Ovary (tissue), 9 donors: ENCODE data around the gene HBZ. TPM values are rescaled to one million over a fixed set of nuclear protein-coding genes. Genes with fewer than 3 reads are reported as not detected.
A peak's percentile ranks its signal among the peaks of the same experiment; 100 is the strongest.
"Not testable (repeated sequence)": the region's sequence is repeated elsewhere in the genome, so short reads cannot be mapped to it uniquely, and the experiment has no call there.

ENCODE experiments used
- DNase-seq, 5 donors: peaks; one replicate each; pipeline ENCODE4 v3.0.0-alpha.2; 2019 to 2020
- H3K27ac ChIP-seq, 2 donors: fragments of 200-600 bp; one replicate each; pipeline versions ENCODE4 v1.5.1 to v1.8.0; 2019 to 2022
- H3K27me3 ChIP-seq: fragments of 200-600 bp; one replicate; pipeline ENCODE4 v1.8.0; 2022
- H3K36me3 ChIP-seq: fragments of 200-600 bp; sonication (generic); one replicate; pipeline ENCODE4 v1.5.1; 2019
- H3K4me1 ChIP-seq: one replicate; pipeline ENCODE4 v1.8.1; 2013; ENCODE audit warnings: mild to moderate bottlenecking, moderate library complexity; ENCODE audit not compliant: insufficient read depth
- H3K4me3 ChIP-seq: fragments of 200-600 bp; sonication (generic); one replicate; pipeline ENCODE4 v1.5.1; 2017
- H3K9me3 ChIP-seq, 2 donors: fragments of 200-600 bp in 1 of 2; sonication (generic) in 1 of 2; one replicate each; pipeline versions ENCODE4 v1.5.1 to v1.8.1; 2013 to 2019; ENCODE audit warnings: mild to moderate bottlenecking in 1 of 2, moderate library complexity in 1 of 2
- CTCF ChIP-seq, 3 donors: fragments of 450-650 bp in 2 of 3; fragments of 200-600 bp in 1 of 3; IDR thresholded peaks; one replicate each; pipeline versions ENCODE4 v1.5.1 to v1.8.0; 2016 to 2022; ENCODE audit warnings: antibody characterized with exemption in 3 of 3, mild to moderate bottlenecking in 1 of 3
- EP300 ChIP-seq: sonication (generic); formaldehyde crosslinking; IDR thresholded peaks from one replicate; pipeline ENCODE4 v1.6.1; 2017; ENCODE audit warnings: antibody characterized with exemption
- POLR2A ChIP-seq: fragments of 450-650 bp; IDR thresholded peaks from one replicate; pipeline ENCODE4 v1.6.1; 2017; ENCODE audit warnings: antibody characterized with exemption, mild to moderate bottlenecking, moderate library complexity
- whole genome bisulfite sequencing, 3 donors: extraction: QIAGEN DNeasy Blood & Tissue Kit in 1 of 3; methylation state at CpG; one replicate each; pipeline versions ENCODE4 v1.1.5 to v1.1.7; 2013 to 2017; 5-methylcytosine and 5-hydroxymethylcytosine counted together
- intact Hi-C, 4 donors: fragments of 100-400 bp; cut with DNase I; formaldehyde crosslinking; loops; one replicate each; pipeline versions ENCODE4 v1.11.0 to v1.15.1; 2022 to 2023
- polyA plus RNA-seq, 2 donors: library from polyadenylated mRNA; stranded (reverse); fragments of 200-250 nt in 1 of 2; fragments of 350-450 nt in 1 of 2; fragmentation: Illumina TruSeq in 1 of 2; extraction: RNeasy Lipid Tissue Mini Kit (QIAGEN cat#74804) in 1 of 2; gene quantifications; one replicate each; pipeline ENCODE4 v1.2.3, GENCODE V29; 2013 to 2014
- total RNA-seq, 7 donors: library from RNA; depleted of rRNA in 2 of 7; stranded (reverse); fragments of >200 nt in 2 of 7; fragmentation: NEBNext Ultra II Directional in 3 of 7; extraction: Animal tissue kit (Norgen Biotek cat#: 25700) in 3 of 7; gene quantifications; one replicate each; pipeline versions ENCODE4 v1.1.0 to v1.2.4, GENCODE V29; 2016 to 2023
- donor health status: DM: no; HTN: no; CAD: no; lungs with moderate emphysema.
- donor health status: DM: no; HTN: no; CAD: no.
- donor health status: Bipolar disorder and iron deficiency.
- donor health status: DM: yes; HTN: yes; CAD: no.
- donor health status: DM: no; HTN: no; CAD: no.
- donor health status: DM: yes; HTN: yes; CAD: no.

The HBZ gene
- total and polyA plus RNA-seq, 9 donors: 0.28 TPM; not detected in 8

GRCh38 chr16:146646-147045 is 5.8 kb upstream of the HBZ start:
- WGBS, 3 donors: 75 to 88% (median 83%) methylated on average over 2 of the region's 2 CpGs
- Histone ChIP-seq H3K27me3 (no peaks in the 10 kb centered on the region), H3K4me1 (no peaks in the 10 kb centered on the region), H3K4me3 (no peak overlapping the region), H3K9me3 (no peaks in the 10 kb centered on the region), H3K36me3 (no peaks in the 10 kb centered on the region), H3K27ac (no peak overlapping the region)
- no peak for DNase-seq
- no peak for TF ChIP-seq CTCF (IDR thresholded peaks at IDR 0.05)
- no peak for TF ChIP-seq EP300
- TF ChIP-seq POLR2A: no peak
- intact Hi-C loops: no loop called here

- no peaks in the 10 kb centered on the region for H3K36me3 ChIP-seq
- H3K9me3 ChIP-seq: no peaks in the 10 kb centered on the region
- no peaks in the 10 kb centered on the region for H3K27me3 ChIP-seq
- no peak for TF ChIP-seq POLR2A
- TF ChIP-seq EP300: no peak
- no peak for TF ChIP-seq CTCF (IDR thresholded peaks at IDR 0.05)
- no peak overlapping the region for H3K4me3 ChIP-seq
- no peak for DNase-seq
- 35 to 46% (median 36%) methylated on average over 9 of the region's 9 CpGs for WGBS, 3 donors
- peaks cover under 1% of the 10 kb centered on the region for H3K4me1 ChIP-seq
- no peak overlapping the region for H3K27ac ChIP-seq
- intact Hi-C loops: no loop called here
Measured at GRCh38 chr16:149024-149660, 3.3 kb upstream of the HBZ start.

GRCh38 chr16:153129-153521 is 681 bp downstream of the HBZ start:
- H3K4me3 ChIP-seq, H3K9me3 ChIP-seq, H3K27me3 ChIP-seq, DNase-seq, intact Hi-C loops, H3K4me1 ChIP-seq, H3K27ac ChIP-seq, H3K36me3 ChIP-seq: not testable (repeated sequence)
- 66 to 76% (median 70%) methylated on average over 4 to 5 of the region's 6 CpGs for WGBS, 3 donors

- DNase-seq, H3K36me3 ChIP-seq, H3K27me3 ChIP-seq, H3K4me1 ChIP-seq, H3K4me3 ChIP-seq, H3K9me3 ChIP-seq, H3K27ac ChIP-seq, intact Hi-C loops: not testable (repeated sequence)
- 0% methylated on average over 16 of the region's 74 CpGs; no CpG with 5 or more reads in 2 of the 3 donors for WGBS, 3 donors
Measured at GRCh38 chr16:153550-154216, 1.2 kb downstream of the HBZ start.

GRCh38 chr16:154217-155030 is 2.0 kb downstream of the HBZ start:
- H3K4me1 ChIP-seq: peaks cover 6% of the 10 kb centered on the region
- intact Hi-C loops: no loop called here
- no peaks in the 10 kb centered on the region for H3K9me3 ChIP-seq
- peak in 3 of 5 donors; percentile 40 to 66 (median 54) for DNase-seq
- 0 to 1% (median 1%) methylated on average over 30 to 53 of the region's 59 CpGs for WGBS, 3 donors
- H3K27ac ChIP-seq: no peak overlapping the region
- no peak for TF ChIP-seq POLR2A
- TF ChIP-seq CTCF (IDR thresholded peaks at IDR 0.05): no peak
- TF ChIP-seq EP300: no peak
- no peaks in the 10 kb centered on the region for H3K27me3 ChIP-seq
- H3K4me3 ChIP-seq: peak overlapping the region; percentile 9
- no peaks in the 10 kb centered on the region for H3K36me3 ChIP-seq
